Activated T-helper 1 cell treated with anti-CD3 and anti-CD28 coated beads, Interleukin-12 subunit alpha, Interleukin-12 subunit beta, Interleukin-2, Interleukin-4 antibody, amounts not matched to agents 30 ng/mL and 10 ng/mL and 1 ng/mL, durations not matched to agents 14 hours and 24 hours and 36 hours (primary cell): ENCODE results near the gene GPI. TPM values are rescaled to one million over a fixed set of nuclear protein-coding genes. Genes with fewer than 3 reads are reported as not detected.
"Not testable (repeated sequence)": the region's sequence is repeated elsewhere in the genome, so short reads cannot be mapped to it uniquely, and the experiment has no call there.

Source experiments
- DNase-seq: peaks from one replicate; pipeline ENCODE4 v3.0.0; 2021; ENCODE audit warnings: low spot score
- H3K27ac Mint-ChIP-seq: one replicate; pipeline ENCODE4 v1.8.0; 2021; ENCODE audit warnings: mild to moderate bottlenecking, mixed read lengths
- H3K27me3 Mint-ChIP-seq: one replicate; pipeline ENCODE4 v1.8.0; 2022; ENCODE audit warnings: mild to moderate bottlenecking, moderate library complexity, mixed read lengths; ENCODE audit not compliant: insufficient read depth
- H3K36me3 Mint-ChIP-seq: one replicate; pipeline ENCODE4 v1.8.0; 2021; ENCODE audit warnings: low read depth, mixed read lengths
- H3K4me1 Mint-ChIP-seq: one replicate; pipeline ENCODE4 v1.8.0; 2021; ENCODE audit warnings: low read depth, mixed read lengths
- H3K4me3 Mint-ChIP-seq: one replicate; pipeline ENCODE4 v1.8.0; 2021; ENCODE audit warnings: mild to moderate bottlenecking, moderate library complexity, mixed read lengths
- H3K9me3 Mint-ChIP-seq: one replicate; pipeline ENCODE4 v1.8.0; 2021; ENCODE audit warnings: mixed read lengths
- intact Hi-C: fragments of 100-400 bp; cut with micrococcal nuclease; formaldehyde crosslinking; loops from one replicate; pipeline ENCODE4 v1.15.1; 2024
- total RNA-seq: library from RNA; stranded (reverse); gene quantifications from 2 replicates; pipeline ENCODE4 v1.2.3, GENCODE V29; 2022

GPI gene
- total RNA-seq, 1 donor from 2014 or later: 502 TPM

DNA sequence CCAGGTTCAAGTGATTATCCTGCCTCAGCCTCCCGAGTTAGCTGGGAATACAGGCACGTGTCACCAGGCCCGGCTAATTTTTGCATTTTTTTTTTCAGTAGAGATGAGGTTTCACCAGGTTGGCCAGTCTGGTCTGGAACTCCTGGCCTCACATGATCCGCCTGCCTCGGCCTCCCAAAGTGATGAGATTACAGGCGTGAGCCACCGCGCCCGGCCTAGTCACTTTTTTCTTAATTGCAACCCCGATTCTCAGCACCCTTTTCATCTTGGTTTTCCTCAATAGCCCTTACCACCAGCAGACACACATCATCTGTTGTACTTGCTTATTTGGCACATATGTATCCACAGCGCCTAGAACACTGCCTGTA is 550 bp upstream of the GPI start:
- intact Hi-C loops: loop anchor here (2.0 kb wide), 2 partner anchors 14 to 64 kb away; partner anchors contain the start of gene UBA2
- Mint-ChIP-seq H3K4me3 (peak overlapping the region; percentile 100), H3K36me3 (peaks cover 38% of the 10 kb centered on the region), H3K27me3 (no peaks in the 10 kb centered on the region), H3K27ac (peak overlapping the region; percentile 92), H3K9me3 (no peaks in the 10 kb centered on the region), H3K4me1 (peaks cover 56% of the 10 kb centered on the region)
- no peak for DNase-seq

DNA sequence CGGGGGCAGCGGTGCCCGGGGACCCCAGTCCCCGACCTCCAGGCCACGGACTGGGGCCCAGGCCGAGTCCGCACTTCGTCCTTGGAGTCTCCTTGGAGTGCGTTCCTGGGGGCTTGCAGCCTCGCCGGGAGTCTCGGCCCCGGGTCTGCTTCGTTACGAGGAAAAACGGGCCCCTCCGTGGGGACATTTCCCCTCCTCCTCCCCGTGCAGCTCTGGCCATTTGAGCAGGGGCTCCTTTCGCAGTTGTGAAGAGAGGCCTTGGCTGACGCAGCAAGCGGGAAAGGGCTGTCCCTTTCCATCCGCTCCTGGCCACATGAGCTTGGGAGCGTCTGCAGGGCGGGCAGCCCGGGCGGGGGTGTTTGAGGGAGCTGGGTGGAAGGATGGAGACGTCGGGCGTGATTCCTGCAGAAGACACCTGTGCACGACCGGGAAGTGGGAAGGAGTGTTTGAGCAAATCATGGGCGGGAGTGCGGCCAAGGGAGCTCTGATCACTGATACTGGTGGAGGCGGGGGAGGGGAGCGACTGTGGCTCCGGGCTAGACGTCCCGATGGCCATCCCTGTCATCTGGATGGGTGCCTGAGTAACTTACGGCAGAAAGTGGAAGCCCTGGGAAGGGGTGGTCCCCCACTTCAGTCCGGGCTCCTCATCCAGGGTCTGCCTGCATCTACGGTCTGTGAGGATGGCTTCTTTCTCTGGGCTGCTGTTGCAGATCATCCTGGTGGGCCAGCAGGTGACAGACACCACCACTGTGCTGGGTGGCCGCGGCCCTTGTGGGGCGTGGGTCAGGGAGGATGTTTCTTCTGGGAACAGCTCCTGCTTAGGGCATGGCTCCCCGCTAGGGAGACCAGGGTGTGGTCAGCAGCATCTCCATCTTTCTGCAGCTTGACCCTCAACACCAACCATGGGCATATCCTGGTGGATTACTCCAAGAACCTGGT is 736 bp downstream of the GPI start:
- DNase-seq: no peak
- Mint-ChIP-seq H3K9me3 (no peaks in the 10 kb centered on the region), H3K36me3 (peaks cover 50% of the 10 kb centered on the region), H3K4me1 (peaks cover 46% of the 10 kb centered on the region), H3K27me3 (no peaks in the 10 kb centered on the region), H3K4me3 (peak overlapping the region; percentile 100), H3K27ac (peak overlapping the region; percentile 95)
- intact Hi-C loops: loop anchor here (1.0 to 2.0 kb wide), 3 partner anchors 15 to 63 kb away; partner anchors contain the start of genes PDCD2L and UBA2

DNA sequence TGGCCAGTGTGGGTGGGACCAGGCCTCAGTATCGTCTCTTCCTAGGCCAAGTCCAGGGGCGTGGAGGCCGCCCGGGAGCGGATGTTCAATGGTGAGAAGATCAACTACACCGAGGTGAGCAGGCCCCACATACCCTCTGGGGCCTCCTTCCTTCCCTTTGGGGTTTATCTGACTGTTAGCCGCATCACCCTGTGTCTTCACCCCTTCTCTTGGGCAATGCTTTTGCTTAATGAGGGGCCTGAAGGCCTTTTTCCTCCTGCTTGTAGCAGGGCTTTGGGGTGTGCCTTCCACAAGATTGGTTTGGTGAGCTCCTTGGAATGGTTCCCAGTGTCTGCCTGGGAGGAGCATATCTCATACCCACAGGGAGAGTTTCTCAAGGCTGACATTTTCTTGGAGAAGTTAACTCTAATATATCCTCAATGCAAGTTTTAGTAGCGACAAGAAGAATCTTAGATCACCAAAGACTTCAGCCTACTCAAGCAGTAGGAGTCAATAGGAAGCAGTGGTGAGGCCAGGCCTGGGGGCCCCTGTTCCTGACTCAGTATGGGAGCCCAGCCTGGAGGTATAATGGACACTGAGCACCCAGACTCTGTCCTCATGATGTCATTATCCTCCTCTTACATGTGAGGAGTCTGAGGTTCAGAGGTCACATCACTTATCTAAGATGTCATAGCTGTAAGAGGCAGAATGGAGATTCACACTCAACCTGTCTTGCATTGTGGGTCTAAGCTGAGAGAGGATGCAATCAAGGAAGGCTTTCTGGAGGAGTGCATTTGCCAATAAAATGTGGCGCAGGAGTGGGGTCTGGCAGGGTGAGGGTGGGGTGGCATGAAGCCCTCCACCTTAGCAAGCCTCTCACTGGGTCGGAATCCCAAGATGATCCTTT is 2.0 kb downstream of the GPI start:
- Mint-ChIP-seq H3K4me3 (peak overlapping the region; percentile 100), H3K27me3 (no peaks in the 10 kb centered on the region), H3K36me3 (peaks cover 56% of the 10 kb centered on the region), H3K27ac (peak overlapping the region; percentile 95), H3K9me3 (no peaks in the 10 kb centered on the region), H3K4me1 (peaks cover 54% of the 10 kb centered on the region)
- DNase-seq: no peak
- intact Hi-C loops: no loop called here

DNA sequence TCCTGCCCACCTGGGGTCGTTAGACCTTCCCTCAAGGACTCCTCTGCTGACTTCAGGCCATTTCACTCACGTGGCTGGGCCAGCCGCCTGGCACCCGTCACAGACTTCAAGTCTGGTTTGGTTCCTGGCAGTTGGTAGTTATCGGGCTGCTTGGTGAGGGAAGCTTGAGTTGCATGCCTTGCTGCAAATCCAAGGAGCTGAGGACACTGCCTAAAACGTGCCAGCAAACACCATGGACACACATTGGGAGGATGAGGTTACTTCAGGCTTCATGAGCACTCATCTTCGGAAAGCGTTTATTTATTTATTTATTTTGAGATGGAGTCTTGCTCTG is 2.6 kb downstream of the GPI start:
- DNase-seq: no peak
- peak overlapping the region; percentile 100 for H3K4me3 Mint-ChIP-seq
- no peaks in the 10 kb centered on the region for H3K27me3 Mint-ChIP-seq
- H3K9me3 Mint-ChIP-seq: no peaks in the 10 kb centered on the region
- H3K36me3 Mint-ChIP-seq: peaks cover 56% of the 10 kb centered on the region
- intact Hi-C loops: no loop called here
- H3K27ac Mint-ChIP-seq: peak overlapping the region; percentile 71
- H3K4me1 Mint-ChIP-seq: peaks cover 50% of the 10 kb centered on the region

DNA sequence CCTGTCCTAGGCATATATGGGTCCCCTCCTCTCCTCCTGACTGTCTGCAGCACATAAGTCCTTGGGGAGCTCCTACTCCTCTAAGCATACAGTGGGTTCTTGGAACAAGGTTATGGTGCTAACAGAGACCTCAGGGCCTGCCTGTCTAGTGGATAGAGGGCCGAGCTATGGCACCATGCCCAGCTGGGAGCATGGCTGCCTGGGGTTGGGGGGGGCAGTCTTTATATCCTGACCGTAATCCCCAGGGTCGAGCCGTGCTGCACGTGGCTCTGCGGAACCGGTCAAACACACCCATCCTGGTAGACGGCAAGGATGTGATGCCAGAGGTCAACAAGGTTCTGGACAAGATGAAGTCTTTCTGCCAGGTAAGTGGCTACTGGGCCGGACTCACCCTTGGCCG is 3.3 kb downstream of the GPI start:
- intact Hi-C loops: no loop called here
- Mint-ChIP-seq H3K4me3 (peak overlapping the region; percentile 100), H3K4me1 (peaks cover 43% of the 10 kb centered on the region), H3K27me3 (no peaks in the 10 kb centered on the region), H3K27ac (peak overlapping the region; percentile 42), H3K36me3 (peaks cover 56% of the 10 kb centered on the region), H3K9me3 (no peaks in the 10 kb centered on the region)
- no peak for DNase-seq

DNA sequence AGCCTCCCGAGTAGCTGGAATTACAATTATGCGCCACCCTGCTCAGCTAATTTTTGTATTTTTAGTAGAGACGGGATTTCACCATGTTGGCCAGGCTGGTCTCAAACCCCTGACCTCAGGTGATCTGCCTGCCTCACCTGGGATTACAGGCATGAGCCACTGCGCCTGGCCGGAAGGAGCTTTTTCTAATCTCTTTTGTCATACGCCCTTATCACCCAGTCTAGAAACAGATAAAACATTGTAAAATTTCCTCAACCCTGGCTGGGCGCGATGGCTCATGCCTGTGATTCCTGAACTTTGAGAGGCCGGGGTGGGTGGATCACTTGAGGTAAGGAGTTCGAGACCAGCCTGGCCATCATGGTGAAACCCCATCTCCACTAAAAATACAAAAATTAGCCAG is 4.2 kb downstream of the GPI start:
- H3K36me3 Mint-ChIP-seq: peaks cover 61% of the 10 kb centered on the region
- H3K27me3 Mint-ChIP-seq, DNase-seq, intact Hi-C loops, H3K9me3 Mint-ChIP-seq, H3K27ac Mint-ChIP-seq: not testable (repeated sequence)
- peak overlapping the region; percentile 15 for H3K4me3 Mint-ChIP-seq
- peaks cover 49% of the 10 kb centered on the region for H3K4me1 Mint-ChIP-seq

DNA sequence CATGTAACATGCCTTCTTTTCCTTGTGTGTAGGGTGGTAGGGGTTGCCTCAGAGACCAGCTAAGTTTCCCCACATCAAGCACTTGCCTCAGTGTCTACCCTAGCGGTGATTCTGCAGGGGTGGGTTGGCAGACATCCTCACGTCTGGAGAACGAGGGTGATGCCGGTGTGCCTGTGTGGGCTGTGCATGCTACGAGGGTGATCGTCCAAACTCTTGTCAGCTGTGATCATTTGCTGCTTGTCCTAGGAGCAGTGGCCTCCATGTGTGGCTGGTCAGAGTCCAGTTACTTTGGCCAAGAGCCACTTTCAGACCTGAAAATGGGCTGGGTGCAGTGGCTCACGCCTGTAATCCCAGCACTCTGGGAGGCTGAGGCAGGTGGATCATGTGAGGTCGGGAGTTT is 5.1 kb downstream of the GPI start:
- no peak overlapping the region for H3K4me3 Mint-ChIP-seq
- no peak overlapping the region for H3K27ac Mint-ChIP-seq
- intact Hi-C loops: no loop called here
- H3K27me3 Mint-ChIP-seq: no peaks in the 10 kb centered on the region
- H3K36me3 Mint-ChIP-seq: peaks cover 64% of the 10 kb centered on the region
- no peaks in the 10 kb centered on the region for H3K9me3 Mint-ChIP-seq
- no peak for DNase-seq
- H3K4me1 Mint-ChIP-seq: peaks cover 46% of the 10 kb centered on the region

DNA sequence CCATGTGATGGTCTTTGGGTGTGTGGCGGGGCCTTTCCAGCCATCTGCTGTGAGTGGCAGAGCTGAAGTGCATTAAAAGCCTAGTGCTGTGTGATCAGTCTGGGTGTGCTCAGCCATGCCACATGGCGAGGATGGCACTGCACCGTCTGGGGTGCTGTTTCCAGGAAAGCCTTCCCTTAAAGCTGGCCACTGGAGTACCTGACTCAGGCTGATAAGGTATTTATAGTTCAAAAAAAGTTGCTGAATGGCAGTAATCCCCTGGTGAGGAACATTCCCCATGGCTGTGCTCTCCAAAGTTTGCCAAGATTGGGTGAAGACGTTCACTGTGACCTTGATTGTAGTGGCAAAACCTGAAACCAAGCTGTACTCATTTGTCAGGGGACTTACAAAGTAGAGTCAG is 6.0 kb downstream of the GPI start:
- H3K27me3 Mint-ChIP-seq: no peaks in the 10 kb centered on the region
- H3K36me3 Mint-ChIP-seq: peaks cover 68% of the 10 kb centered on the region
- H3K27ac Mint-ChIP-seq: peak overlapping the region; percentile 2
- DNase-seq: no peak
- intact Hi-C loops: no loop called here
- H3K9me3 Mint-ChIP-seq: no peaks in the 10 kb centered on the region
- H3K4me1 Mint-ChIP-seq: peaks cover 49% of the 10 kb centered on the region
- peak overlapping the region; percentile 15 for H3K4me3 Mint-ChIP-seq

DNA sequence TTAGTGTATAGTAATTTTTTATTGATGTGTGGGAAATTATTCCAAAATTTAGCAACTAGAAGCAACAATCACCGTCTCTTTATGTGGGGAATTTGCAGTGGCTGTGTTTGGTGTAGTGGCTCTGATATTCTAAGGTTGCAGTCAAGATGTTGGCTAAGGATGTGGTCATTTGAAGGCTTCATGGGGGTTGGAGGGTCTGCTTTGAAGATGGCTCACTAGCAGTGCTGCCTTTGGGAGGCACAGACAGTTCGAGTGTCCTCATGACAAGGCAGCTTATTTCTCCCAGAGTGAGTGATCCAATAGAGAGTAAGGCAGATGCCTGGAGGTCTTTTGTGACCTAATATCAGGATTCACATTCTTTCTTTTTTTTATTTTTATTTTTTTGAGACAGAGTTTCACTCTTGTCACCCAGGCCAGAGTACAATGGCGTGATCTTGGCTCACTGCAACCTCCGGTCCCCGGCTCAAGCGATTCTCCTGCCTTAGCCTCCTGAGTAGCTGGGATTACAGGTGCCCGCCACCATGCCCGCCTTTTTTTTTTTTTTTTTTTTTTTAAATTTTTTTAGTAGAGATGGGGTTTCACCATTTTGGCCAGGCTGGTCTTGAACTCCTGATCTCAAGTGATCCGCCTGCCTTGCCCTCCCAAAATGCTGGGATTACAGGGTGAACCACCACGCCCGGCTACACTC is 8.7 kb downstream of the GPI start:
- Mint-ChIP-seq H3K27me3 (no peaks in the 10 kb centered on the region), H3K9me3 (no peaks in the 10 kb centered on the region), H3K4me1 (peaks cover 25% of the 10 kb centered on the region), H3K27ac (peak overlapping the region; percentile 35), H3K4me3 (no peak overlapping the region), H3K36me3 (peaks cover 51% of the 10 kb centered on the region)
- intact Hi-C loops: no loop called here
- no peak for DNase-seq

DNA sequence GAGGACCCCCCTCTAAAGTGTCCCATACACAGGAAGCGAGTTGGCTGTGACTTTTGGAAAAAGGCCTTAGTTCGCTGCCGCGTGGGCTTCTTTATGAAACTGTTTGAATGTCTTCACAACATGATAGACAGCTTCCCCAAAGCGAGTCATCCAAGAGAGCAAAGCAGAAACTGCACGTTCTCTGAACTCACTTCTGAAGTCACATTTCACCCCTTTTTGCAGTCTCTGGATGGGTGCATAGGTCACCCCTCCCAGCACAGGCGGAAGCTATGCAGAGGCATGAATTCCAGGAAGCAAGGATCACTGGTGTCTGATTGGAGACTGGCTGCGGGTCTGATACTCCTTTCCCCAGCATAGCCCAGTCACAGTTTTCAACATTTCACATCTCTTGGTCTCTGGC is 10.6 kb downstream of the GPI start:
- Mint-ChIP-seq H3K36me3 (peaks cover 46% of the 10 kb centered on the region), H3K27me3 (no peaks in the 10 kb centered on the region), H3K4me1 (peaks cover 25% of the 10 kb centered on the region), H3K9me3 (no peaks in the 10 kb centered on the region), H3K27ac (peak overlapping the region; percentile 52), H3K4me3 (no peak overlapping the region)
- DNase-seq: no peak
- intact Hi-C loops: no loop called here

DNA sequence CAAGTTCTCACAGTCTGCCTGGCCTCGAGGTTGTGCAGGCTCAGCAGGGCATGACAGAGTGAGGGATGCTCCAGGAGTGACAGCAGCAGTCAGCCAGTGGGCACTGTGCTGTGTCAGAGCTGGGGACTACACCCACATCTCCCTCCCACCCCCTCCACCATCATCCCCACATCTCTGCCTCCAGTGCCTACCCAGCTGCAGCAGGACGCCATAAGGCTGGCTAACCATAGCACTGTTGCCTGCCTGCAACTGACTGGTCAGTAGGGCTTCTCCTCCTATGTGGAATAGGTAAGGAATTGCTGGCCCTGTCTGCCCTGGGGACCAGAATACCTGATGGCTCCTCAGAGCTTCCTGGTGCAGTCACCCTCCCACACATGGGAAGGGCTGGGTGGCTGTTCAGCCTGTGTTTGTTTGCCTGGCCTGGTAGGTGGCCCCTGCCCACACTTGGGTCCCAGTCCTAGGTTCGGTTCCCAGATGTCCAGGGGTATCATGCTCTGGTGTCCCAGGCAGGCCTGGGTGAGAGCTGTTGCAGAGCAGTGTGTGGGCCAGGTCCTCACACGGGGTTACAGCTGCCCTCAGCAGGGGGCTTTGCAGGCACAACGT is 15.7 kb downstream of the GPI start:
- no peak for DNase-seq
- no peak overlapping the region for H3K4me3 Mint-ChIP-seq
- no peaks in the 10 kb centered on the region for H3K9me3 Mint-ChIP-seq
- intact Hi-C loops: no loop called here
- H3K27ac Mint-ChIP-seq: no peak overlapping the region
- peaks cover 6% of the 10 kb centered on the region for H3K4me1 Mint-ChIP-seq
- peaks cover 62% of the 10 kb centered on the region for H3K36me3 Mint-ChIP-seq
- H3K27me3 Mint-ChIP-seq: no peaks in the 10 kb centered on the region

DNA sequence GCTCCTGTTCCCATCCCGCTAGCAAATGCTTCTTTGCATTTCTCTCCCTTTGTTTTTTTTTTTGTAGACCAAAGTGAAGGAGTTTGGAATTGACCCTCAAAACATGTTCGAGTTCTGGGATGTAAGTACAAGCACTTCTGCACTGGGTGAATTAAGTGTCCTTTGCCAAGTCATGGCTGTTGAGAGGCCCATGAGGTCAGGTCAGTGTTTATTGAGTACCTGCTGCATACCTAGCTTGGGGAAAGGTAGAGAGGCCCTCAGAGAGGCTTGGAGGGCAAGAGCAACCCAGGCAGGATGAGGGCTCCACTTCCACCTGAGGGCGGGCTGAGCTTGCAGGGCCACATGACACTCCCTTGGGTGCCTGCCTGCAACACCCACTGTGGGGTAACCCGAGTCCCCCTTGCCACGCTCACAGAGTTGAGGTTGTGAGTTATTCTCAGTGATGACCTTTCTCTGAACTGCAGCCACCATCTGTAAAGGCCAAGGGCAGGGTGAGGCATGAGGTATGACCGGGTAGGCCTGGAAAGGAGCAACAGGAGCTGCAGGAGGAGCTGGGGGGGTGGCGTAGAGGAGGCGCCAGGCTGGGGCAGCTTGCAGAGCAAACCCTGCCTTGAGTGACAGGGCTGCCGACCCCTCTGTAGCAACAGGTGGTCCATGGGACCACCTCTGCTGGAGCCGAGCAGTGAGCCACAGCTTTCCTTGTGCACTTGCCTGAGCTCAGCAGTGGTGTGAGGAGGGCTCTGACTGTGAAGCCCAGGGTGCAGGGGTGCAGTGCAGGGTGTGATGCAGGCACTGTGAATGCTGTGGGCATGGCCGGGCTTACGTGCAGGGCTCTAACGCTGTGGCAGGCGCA is 16.6 kb downstream of the GPI start:
- peaks cover 66% of the 10 kb centered on the region for H3K36me3 Mint-ChIP-seq
- intact Hi-C loops: no loop called here
- no peak overlapping the region for H3K4me3 Mint-ChIP-seq
- H3K27me3 Mint-ChIP-seq: no peaks in the 10 kb centered on the region
- DNase-seq: no peak
- peaks cover 5% of the 10 kb centered on the region for H3K4me1 Mint-ChIP-seq
- no peaks in the 10 kb centered on the region for H3K9me3 Mint-ChIP-seq
- H3K27ac Mint-ChIP-seq: no peak overlapping the region
